ENCODE measurements around the gene LMX1A.

GRCh38 chr1:165342168-165342567 is 14.3 kb downstream of the LMX1A start:
- TF ChIP-seq EZH2 (IDR thresholded peaks at IDR 0.05; ENCODE audit: low read depth, unreplicated experiment), result no peak
- TF ChIP-seq, protein P1, sequence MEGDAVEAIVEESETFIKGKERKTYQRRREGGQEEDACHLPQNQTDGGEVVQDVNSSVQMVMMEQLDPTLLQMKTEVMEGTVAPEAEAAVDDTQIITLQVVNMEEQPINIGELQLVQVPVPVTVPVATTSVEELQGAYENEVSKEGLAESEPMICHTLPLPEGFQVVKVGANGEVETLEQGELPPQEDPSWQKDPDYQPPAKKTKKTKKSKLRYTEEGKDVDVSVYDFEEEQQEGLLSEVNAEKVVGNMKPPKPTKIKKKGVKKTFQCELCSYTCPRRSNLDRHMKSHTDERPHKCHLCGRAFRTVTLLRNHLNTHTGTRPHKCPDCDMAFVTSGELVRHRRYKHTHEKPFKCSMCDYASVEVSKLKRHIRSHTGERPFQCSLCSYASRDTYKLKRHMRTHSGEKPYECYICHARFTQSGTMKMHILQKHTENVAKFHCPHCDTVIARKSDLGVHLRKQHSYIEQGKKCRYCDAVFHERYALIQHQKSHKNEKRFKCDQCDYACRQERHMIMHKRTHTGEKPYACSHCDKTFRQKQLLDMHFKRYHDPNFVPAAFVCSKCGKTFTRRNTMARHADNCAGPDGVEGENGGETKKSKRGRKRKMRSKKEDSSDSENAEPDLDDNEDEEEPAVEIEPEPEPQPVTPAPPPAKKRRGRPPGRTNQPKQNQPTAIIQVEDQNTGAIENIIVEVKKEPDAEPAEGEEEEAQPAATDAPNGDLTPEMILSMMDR (conservative IDR thresholded peaks at IDR 0.05; ENCODE audit: low read depth in 2 of 2), result no peak
- no peak for TF ChIP-seq JUNB (IDR thresholded peaks at IDR 0.05; ENCODE audit: unreplicated experiment)
- no peak for TF ChIP-seq REST (IDR thresholded peaks at IDR 0.05; ENCODE audit: unreplicated experiment)
- no peak for TF ChIP-seq ZNF114 (CRISPR knock-in tag; IDR thresholded peaks at IDR 0.05)
- no peak for TF ChIP-seq EZH2phosphoT487 (IDR thresholded peaks at IDR 0.05; ENCODE audit: unreplicated experiment)
- TF ChIP-seq ZNF331 (CRISPR knock-in tag; IDR thresholded peaks at IDR 0.05; ENCODE audit: low read depth), result no peak
- no peak for TF ChIP-seq POLR2AphosphoS5 (IDR thresholded peaks at IDR 0.05; ENCODE audit: low read depth)
- TF ChIP-seq ETS1 (IDR thresholded peaks at IDR 0.05), result no peak
- TF ChIP-seq STAT1 (IDR thresholded peaks at IDR 0.05; ENCODE audit: unreplicated experiment), result no peak
- no peak for TF ChIP-seq CREB1 (CRISPR knock-in tag; IDR thresholded peaks at IDR 0.05; ENCODE audit: low read depth)
- TF ChIP-seq NANOG (IDR thresholded peaks at IDR 0.05; ENCODE audit: borderline replicate concordance), result no peak

Measured in GM23338 (cell line).